NB4 (cell line): Measurements from ENCODE around the gene LRRC14B.

Experiments
- DNase-seq: peaks from one replicate; pipeline ENCODE4 v3.0.0; 2010; ENCODE audit warnings: low read depth
- H3K4me3 ChIP-seq: one replicate; pipeline ENCODE4 v1.5.1; 2011; ENCODE audit warnings: mild to moderate bottlenecking, low read depth, low read length, moderate library complexity
- MYC ChIP-seq: IDR thresholded peaks from 2 replicates; pipeline ENCODE4 v1.6.1; 2011; ENCODE audit warnings: low read depth, low read length
- POLR2A ChIP-seq: IDR thresholded peaks from 2 replicates; pipeline ENCODE4 v1.6.1; 2011; ENCODE audit warnings: mild to moderate bottlenecking; ENCODE audit not compliant: insufficient read length; ENCODE audit errors: extremely low read depth
- TF ChIP-seq, protein P1 (sequence below): IDR thresholded peaks from 2 replicates; pipeline ENCODE4 v1.6.1; 2011; ENCODE audit warnings: low read depth, low read length
- TF ChIP-seq, protein P2 (sequence below): IDR thresholded peaks from one replicate; pipeline ENCODE4 v1.5.1; 2012; ENCODE audit warnings: low read depth, low read length

LRRC14B gene

DNA sequence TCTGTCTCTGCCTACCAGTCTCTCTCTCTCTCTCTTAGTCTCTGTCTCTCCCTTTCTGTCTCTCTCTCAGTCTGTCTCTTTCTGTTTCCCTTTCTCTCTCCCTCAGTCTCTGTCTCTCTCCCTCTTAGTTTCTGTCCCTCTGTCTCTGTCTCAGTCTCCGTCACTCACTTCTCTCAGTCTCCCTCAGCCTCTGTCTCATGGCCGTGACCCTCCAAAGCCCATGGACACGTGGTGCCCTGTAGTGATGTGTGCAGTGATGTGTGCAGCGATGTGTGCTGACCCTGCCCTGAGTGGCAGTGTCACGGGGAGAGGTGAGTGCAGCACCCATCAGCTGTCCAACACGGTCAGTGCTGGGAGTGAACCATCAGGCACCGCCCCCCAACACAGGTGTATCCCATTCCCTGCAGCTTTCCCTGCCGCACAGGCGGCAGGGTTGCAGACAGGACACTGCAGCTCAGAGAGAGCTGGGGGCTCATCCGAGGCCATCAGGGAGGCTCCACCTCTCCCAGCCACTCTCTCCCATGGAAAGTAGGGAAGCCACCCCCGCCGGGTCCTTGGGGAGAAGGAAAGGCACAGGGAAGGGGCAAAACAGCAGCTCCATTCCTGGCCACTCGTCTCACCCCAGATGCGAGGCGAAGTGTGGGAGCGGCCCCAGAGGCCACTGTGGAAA, 794 bp upstream of the LRRC14B start:
- TF ChIP-seq, protein P1, sequence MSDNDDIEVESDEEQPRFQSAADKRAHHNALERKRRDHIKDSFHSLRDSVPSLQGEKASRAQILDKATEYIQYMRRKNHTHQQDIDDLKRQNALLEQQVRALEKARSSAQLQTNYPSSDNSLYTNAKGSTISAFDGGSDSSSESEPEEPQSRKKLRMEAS, result no peak
- TF ChIP-seq MYC (no peak), POLR2A (no peak)
- TF ChIP-seq, protein P2, sequence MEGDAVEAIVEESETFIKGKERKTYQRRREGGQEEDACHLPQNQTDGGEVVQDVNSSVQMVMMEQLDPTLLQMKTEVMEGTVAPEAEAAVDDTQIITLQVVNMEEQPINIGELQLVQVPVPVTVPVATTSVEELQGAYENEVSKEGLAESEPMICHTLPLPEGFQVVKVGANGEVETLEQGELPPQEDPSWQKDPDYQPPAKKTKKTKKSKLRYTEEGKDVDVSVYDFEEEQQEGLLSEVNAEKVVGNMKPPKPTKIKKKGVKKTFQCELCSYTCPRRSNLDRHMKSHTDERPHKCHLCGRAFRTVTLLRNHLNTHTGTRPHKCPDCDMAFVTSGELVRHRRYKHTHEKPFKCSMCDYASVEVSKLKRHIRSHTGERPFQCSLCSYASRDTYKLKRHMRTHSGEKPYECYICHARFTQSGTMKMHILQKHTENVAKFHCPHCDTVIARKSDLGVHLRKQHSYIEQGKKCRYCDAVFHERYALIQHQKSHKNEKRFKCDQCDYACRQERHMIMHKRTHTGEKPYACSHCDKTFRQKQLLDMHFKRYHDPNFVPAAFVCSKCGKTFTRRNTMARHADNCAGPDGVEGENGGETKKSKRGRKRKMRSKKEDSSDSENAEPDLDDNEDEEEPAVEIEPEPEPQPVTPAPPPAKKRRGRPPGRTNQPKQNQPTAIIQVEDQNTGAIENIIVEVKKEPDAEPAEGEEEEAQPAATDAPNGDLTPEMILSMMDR, result no peak
- no peak overlapping the region for H3K4me3 ChIP-seq

DNA sequence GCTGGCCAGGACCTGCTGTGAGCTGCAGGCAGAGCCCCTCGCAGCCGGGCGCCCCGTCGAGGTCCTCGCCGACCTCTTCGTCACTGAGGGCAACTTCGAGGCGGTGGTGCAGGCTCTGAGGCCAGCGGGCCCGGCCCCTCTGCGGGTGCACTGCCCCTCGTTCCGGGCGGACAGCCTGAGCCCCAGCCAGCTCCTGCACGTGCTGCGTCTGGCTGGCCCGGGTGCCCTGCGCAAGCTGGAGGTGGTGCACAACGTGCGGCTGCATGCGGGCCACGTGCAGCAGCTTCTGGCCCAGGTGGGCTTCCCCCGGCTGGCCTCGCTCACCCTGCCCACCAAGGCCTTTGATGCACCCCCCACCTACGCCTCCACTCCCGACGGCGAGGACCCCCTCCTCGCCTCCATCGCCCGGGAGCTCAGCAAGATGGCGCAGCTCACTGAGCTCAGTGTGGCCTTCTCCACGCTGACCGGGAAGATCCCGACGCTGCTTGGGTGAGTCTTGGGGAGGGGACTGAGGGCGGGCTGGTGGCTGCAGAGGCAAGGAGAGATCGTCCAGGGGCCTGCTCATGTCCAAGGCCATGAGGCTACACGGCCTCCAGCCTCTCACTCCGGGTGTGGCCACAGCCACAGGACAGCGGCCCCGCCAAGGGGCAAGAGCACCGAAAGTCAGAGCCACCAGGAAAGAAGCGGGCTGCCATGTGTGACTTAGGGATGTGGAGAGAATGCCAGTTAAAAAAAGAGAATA, 825 bp downstream of the LRRC14B start:
- H3K4me3 ChIP-seq, result no peak overlapping the region
- TF ChIP-seq POLR2A (no peak), MYC (no peak)
- TF ChIP-seq, protein P2, result no peak
- TF ChIP-seq, protein P1, result no peak
- DNase-seq, result no peak

More for the DNA sequence above, 794 bp upstream of the LRRC14B start:
- no peak for DNase-seq

DNA sequence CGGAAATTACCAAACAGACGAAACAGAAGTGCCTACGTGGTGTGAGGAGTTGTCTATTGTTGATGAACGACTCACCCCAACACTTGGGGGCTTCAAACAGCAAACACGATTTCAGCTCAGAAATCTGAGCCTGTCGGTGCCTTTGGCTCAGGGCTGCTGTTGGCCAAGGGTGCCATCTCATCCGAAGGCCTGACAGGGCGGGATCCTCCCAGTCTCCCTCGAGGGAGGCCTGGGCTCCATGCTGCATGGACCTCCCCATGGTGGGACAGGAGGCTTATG, 1.3 kb downstream of the LRRC14B start:
- DNase-seq, result no peak
- TF ChIP-seq POLR2A (no peak), MYC (no peak)
- TF ChIP-seq, protein P1, result no peak
- TF ChIP-seq, protein P2, result no peak
- H3K4me3 ChIP-seq, result no peak overlapping the region

DNA sequence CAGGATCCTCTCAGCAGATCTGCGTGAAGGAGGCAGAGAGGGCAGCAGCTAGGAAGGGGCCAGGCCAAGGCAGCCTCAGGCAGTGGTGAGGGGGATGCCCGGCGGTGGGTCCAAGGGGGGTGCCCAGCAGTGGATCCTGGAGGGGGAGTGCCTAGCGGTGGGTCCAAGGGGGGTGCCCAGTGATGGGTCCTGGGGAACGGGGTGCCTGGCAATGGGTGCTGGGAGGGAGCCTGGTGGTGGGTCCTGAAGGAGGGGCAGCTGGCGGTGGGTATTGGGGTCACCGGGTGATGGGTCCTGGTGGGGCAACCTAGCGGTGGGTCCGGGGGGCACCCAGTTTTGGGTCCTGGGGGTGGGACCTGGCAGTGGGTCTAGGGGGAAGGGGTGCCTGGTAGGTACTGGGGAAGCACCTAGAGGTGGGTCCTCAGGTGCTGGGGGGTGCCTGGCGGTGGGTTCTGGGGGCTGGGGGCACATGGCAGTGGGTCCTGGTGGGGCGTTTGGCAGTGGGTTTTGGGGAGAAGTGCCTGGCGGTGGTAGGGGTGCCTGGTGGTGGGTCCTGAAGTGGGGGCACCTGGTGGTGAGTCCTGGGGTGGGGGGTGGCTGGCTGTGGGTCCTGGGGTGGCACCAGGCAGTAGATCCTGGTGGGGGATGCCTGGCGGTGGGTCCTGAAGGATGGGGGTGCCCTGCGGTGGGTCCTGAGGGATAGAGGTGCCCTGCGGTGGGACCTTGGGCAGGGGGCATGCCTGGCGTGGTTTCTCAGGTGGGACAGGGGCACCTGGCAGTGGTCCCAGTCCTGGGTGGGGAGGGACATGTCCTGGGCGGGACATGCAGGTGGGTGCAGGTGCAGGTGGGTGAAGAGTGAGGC, 1.9 kb downstream of the LRRC14B start:
- no peak overlapping the region for H3K4me3 ChIP-seq

DNA sequence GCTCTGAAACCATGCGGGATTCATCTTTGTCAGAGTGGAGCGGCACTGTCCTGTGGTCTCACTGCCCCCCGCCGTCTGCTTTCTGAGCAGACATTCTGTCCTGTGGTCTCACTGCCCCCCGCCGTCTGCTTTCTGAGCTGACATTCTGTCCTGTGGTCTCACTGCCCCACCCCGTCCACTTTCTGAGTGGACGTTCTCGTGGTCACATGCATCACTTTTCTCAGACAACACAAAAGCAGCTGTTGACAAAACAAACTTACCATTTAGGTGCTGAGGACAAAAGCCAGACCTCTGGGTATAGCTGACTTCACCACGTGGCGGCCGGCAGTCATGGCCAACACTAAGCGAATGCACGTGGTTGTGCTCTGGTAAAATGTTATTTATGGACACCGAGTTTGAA, 2.8 kb downstream of the LRRC14B start:
- no peak for DNase-seq
- H3K4me3 ChIP-seq, result no peak overlapping the region
- TF ChIP-seq MYC (no peak), POLR2A (no peak)
- TF ChIP-seq, protein P1, result no peak
- TF ChIP-seq, protein P2, result no peak

More for the DNA sequence above, 1.9 kb downstream of the LRRC14B start:
- DNase-seq, result no peak
- TF ChIP-seq POLR2A (no peak), MYC (no peak)

DNA sequence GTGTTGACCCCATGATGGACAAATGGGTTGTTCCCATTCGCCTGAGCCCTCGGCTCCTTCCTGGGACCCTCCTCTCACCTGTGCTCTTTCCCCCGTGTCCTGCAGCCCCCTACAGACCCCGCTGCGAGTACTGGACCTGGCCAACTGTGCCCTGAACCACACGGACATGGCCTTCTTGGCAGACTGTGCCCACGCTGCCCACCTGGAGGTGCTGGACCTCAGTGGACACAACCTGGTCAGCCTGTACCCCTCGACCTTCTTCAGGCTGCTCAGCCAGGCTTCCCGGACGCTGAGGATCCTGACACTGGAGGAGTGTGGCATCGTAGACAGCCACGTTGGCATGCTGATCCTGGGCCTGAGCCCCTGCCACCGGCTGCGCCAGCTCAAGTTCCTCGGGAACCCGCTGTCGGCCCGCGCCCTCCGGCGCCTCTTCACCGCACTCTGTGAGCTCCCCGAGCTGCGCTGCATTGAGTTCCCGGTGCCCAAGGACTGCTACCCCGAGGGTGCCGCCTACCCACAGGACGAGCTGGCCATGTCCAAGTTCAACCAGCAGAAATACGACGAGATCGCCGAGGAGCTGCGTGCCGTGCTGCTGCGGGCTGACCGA, 3.4 kb downstream of the LRRC14B start:
- TF ChIP-seq MYC (no peak), POLR2A (no peak)
- TF ChIP-seq, protein P2, result no peak
- TF ChIP-seq, protein P1, result no peak
- no peak for DNase-seq
- no peak overlapping the region for H3K4me3 ChIP-seq
